ENCODE results near the gene RHOB. TPM values are rescaled to one million over a fixed set of nuclear protein-coding genes. Genes with fewer than 3 reads are reported as not detected.

The RHOB gene
- total and polyA plus RNA-seq, 2 of the 13 experiments (the other 11 are each of a cell fraction or from before 2014, with no cell fraction given) = 192 to 268 TPM

GRCh38 chr2:20438334-20439192 lies 8.3 kb upstream of the RHOB start (continued):
- TF ChIP-seq, protein P1, sequence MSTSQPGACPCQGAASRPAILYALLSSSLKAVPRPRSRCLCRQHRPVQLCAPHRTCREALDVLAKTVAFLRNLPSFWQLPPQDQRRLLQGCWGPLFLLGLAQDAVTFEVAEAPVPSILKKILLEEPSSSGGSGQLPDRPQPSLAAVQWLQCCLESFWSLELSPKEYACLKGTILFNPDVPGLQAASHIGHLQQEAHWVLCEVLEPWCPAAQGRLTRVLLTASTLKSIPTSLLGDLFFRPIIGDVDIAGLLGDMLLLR (CRISPR knock-in tag; IDR thresholded peaks at IDR 0.05) = no peak
- TF ChIP-seq ZC3H4 (CRISPR knock-in tag; IDR thresholded peaks at IDR 0.05; ENCODE audit: borderline replicate concordance) (no peak), NFIB (CRISPR knock-in tag; IDR thresholded peaks at IDR 0.05; ENCODE audit: borderline replicate concordance) (no peak), TBL1XR1 (IDR thresholded peaks at IDR 0.05; ENCODE audit: borderline replicate concordance, low read length, partially characterized antibody) (no peak), POLR2G (IDR thresholded peaks at IDR 0.05; ENCODE audit: low read depth, low read length) (0 out of 2 replicates have a peak, but pooled peaks have one; percentile 37), ZNF720 (CRISPR knock-in tag; IDR thresholded peaks at IDR 0.05) (no peak), ZNF382 (CRISPR knock-in tag; IDR thresholded peaks at IDR 0.05; ENCODE audit: borderline replicate concordance) (no peak), RAD21 (CRISPR knock-in tag; IDR thresholded peaks at IDR 0.05) (no peak), CEBPG (CRISPR knock-in tag; IDR thresholded peaks at IDR 0.05) (peak; percentile 74), ZFP36L1 (CRISPR knock-in tag; IDR thresholded peaks at IDR 0.05) (no peak), ZNF512 (CRISPR knock-in tag; IDR thresholded peaks at IDR 0.05) (no peak), BORCS8-MEF2B (CRISPR knock-in tag; IDR thresholded peaks at IDR 0.05) (no peak), ZFY (CRISPR knock-in tag; IDR thresholded peaks at IDR 0.05) (no peak), ZNF512B (CRISPR knock-in tag; IDR thresholded peaks at IDR 0.05; ENCODE audit: borderline replicate concordance) (no peak), YEATS4 (CRISPR knock-in tag; IDR thresholded peaks at IDR 0.05; ENCODE audit: borderline replicate concordance) (0 out of 2 replicates have a peak, but pooled peaks have one; percentile 32), ZNF614 (CRISPR knock-in tag; IDR thresholded peaks at IDR 0.05; ENCODE audit: borderline replicate concordance) (no peak)
- TF ChIP-seq, protein P2, sequence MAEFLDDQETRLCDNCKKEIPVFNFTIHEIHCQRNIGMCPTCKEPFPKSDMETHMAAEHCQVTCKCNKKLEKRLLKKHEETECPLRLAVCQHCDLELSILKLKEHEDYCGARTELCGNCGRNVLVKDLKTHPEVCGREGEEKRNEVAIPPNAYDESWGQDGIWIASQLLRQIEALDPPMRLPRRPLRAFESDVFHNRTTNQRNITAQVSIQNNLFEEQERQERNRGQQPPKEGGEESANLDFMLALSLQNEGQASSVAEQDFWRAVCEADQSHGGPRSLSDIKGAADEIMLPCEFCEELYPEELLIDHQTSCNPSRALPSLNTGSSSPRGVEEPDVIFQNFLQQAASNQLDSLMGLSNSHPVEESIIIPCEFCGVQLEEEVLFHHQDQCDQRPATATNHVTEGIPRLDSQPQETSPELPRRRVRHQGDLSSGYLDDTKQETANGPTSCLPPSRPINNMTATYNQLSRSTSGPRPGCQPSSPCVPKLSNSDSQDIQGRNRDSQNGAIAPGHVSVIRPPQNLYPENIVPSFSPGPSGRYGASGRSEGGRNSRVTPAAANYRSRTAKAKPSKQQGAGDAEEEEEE (CRISPR knock-in tag; IDR thresholded peaks at IDR 0.05; ENCODE audit: borderline replicate concordance) = no peak
- TF ChIP-seq, protein P3, sequence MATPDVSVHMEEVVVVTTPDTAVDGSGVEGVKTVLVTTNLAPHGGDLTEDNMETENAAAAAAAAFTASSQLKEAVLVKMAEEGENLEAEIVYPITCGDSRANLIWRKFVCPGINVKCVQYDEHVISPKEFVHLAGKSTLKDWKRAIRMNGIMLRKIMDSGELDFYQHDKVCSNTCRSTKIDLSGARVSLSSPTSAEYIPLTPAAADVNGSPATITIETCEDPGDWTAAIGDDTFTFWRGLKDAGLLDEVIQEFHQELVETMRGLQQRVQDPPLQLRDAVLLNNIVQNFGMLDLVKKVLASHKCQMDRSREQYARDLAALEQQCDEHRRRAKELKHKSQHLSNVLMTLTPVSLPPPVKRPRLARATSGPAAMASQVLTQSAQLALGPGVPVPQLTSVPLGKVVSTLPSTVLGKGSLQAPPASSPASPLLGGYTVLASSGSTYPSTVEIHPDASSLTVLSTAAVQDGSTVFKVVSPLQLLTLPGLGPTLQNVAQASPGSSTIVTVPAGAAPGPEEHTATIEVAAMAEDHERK (CRISPR knock-in tag; IDR thresholded peaks at IDR 0.05; ENCODE audit: low read depth) = no peak
- TF ChIP-seq, protein P4, sequence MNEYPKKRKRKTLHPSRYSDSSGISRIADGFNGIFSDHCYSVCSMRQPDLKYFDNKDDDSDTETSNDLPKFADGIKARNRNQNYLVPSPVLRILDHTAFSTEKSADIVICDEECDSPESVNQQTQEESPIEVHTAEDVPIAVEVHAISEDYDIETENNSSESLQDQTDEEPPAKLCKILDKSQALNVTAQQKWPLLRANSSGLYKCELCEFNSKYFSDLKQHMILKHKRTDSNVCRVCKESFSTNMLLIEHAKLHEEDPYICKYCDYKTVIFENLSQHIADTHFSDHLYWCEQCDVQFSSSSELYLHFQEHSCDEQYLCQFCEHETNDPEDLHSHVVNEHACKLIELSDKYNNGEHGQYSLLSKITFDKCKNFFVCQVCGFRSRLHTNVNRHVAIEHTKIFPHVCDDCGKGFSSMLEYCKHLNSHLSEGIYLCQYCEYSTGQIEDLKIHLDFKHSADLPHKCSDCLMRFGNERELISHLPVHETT (CRISPR knock-in tag; conservative IDR thresholded peaks at IDR 0.05) = no peak
